Panc1 (cell line): ENCODE data around the gene NTMT1. TPM values are rescaled to one million over a fixed set of nuclear protein-coding genes. Genes with fewer than 3 reads are reported as not detected.

Experiments used
- ATAC-seq: fragments of 200-7000 bp; cut with Tn5 transposase; 2 replicates; pipeline ENCODE4 v1.9.1; 2020; ENCODE audit warnings: mild to moderate bottlenecking, moderate library complexity
- BruUV-seq: library from RNA; stranded (reverse); fragments of 400-500 nt; replicated peaks from 2 replicates; lab custom pipeline; 2021; lab: Mats Ljungman, UMichigan
- CTCF ChIA-PET: fragments of 300-600 bp; sonication (Branson Sonifier 250); formaldehyde crosslinking; loops from one replicate; lab custom pipeline; 2022; ENCODE audit warnings: antibody characterized with exemption; lab: Charles Lee
- POLR2A ChIA-PET: fragments of 300-600 bp; sonication (Branson Sonifier 250); formaldehyde crosslinking; loops from one replicate; lab custom pipeline; 2022; ENCODE audit warnings: antibody characterized with exemption; lab: Charles Lee
- DNase-seq: peaks from one replicate; pipeline ENCODE4 v3.0.0-alpha.2; 2010; ENCODE audit warnings: low read depth, low spot score
- H3K27ac ChIP-seq: 2 replicates; pipeline ENCODE4 v1.5.1; 2011; ENCODE audit warnings: mild to moderate bottlenecking, low read length, inconsistent platforms
- H3K27me3 ChIP-seq: fragments of 200-500 bp; sonication (Bioruptor generic); 2 replicates; pipeline ENCODE4 v1.6.0; 2014; ENCODE audit warnings: low read length, inconsistent platforms; ENCODE audit not compliant: control insufficient read depth, insufficient read depth
- H3K36me3 ChIP-seq: fragments of 200-500 bp; sonication (Bioruptor generic); 2 replicates; pipeline ENCODE4 v1.5.1; 2014; ENCODE audit warnings: inconsistent platforms, mild to moderate bottlenecking, low read length, moderate library complexity; ENCODE audit not compliant: control insufficient read depth, insufficient read depth
- H3K4me1 ChIP-seq: 2 replicates; pipeline ENCODE4 v1.5.1; 2011; ENCODE audit warnings: inconsistent platforms, mild to moderate bottlenecking, low read length, moderate library complexity; ENCODE audit not compliant: control insufficient read depth, insufficient read depth
- H3K4me3 ChIP-seq, 2 experiments: 2 replicates each; pipeline ENCODE4 v1.5.1; 2011 to 2012; ENCODE audit warnings: low read depth in 2 of 2, low read length in 2 of 2, mild to moderate bottlenecking in 2 of 2, inconsistent platforms in 1 of 2, moderate library complexity in 1 of 2
- H3K9me3 ChIP-seq: fragments of 200-500 bp; sonication (Bioruptor generic); 2 replicates; pipeline ENCODE4 v1.5.1; 2014; ENCODE audit warnings: low read depth, mild to moderate bottlenecking, inconsistent platforms, low read length, moderate library complexity; ENCODE audit not compliant: control insufficient read depth, insufficient read depth
- CTCF ChIP-seq: fragments of 450-650 bp; IDR thresholded peaks from 2 replicates; pipeline ENCODE4 v1.5.1; 2017; ENCODE audit warnings: mild to moderate bottlenecking
- POLR2AphosphoS5 ChIP-seq: IDR thresholded peaks from 2 replicates; pipeline ENCODE4 v1.6.1; 2012; ENCODE audit warnings: mild to moderate bottlenecking, low read depth, low read length, moderate library complexity
- REST ChIP-seq, 2 experiments: IDR thresholded peaks; 2 replicates each; pipeline ENCODE4 v1.6.1; 2011 to 2012; ENCODE audit warnings: low read depth in 2 of 2, control low read depth in 1 of 2, low read length in 1 of 2, mild to moderate bottlenecking in 1 of 2, moderate library complexity in 1 of 2; ENCODE audit not compliant: insufficient read depth in 1 of 2
- SIN3A ChIP-seq: IDR thresholded peaks from 2 replicates; pipeline ENCODE4 v1.6.1; 2012; ENCODE audit warnings: low read depth, mild to moderate bottlenecking, low read length, moderate library complexity, borderline replicate concordance; ENCODE audit not compliant: insufficient read depth
- TCF7L2 ChIP-seq: IDR thresholded peaks from 2 replicates; pipeline ENCODE4 v1.6.1; 2011; ENCODE audit warnings: mild to moderate bottlenecking, low read depth, low read length, inconsistent platforms
- in situ Hi-C: cut with HindIII; loops from 2 replicates; pipeline ENCODE4 v1.10.0; 2016; ENCODE audit warnings: low sequenced_read_pairs, low pct_unique_long_range_greater_than_20kb
- intact Hi-C: fragments of 100-400 bp; cut with micrococcal nuclease; formaldehyde crosslinking; loops from one replicate; pipeline ENCODE4 v1.10.0; 2022; ENCODE audit not compliant: unreplicated experiment
- total RNA-seq: library from RNA; stranded (reverse); gene quantifications from one replicate; pipeline ENCODE4 v1.2.1, GENCODE V29; 2021; ENCODE audit not compliant: unreplicated experiment

Gene NTMT1
- total RNA-seq, 1 experiment from 2014 or later: 47.5 TPM

- no peak for ATAC-seq
- POLR2A ChIA-PET: interaction anchor here (0.6 kb wide), 1 partner anchor 424 kb away, joined by 4 read pairs; no protein-coding TSS in a partner anchor
- TF ChIP-seq POLR2AphosphoS5 (no peak), REST (IDR thresholded peaks at IDR 0.05; ENCODE audit: insufficient read depth in 1 of 2, low read depth in 2 of 2, low read length in 1 of 2) (no peak), TCF7L2 (no peak), SIN3A (no peak), CTCF (no peak)
- Histone ChIP-seq H3K27me3 (no peaks in the 10 kb centered on the region), H3K9me3 (no peaks in the 10 kb centered on the region), H3K36me3 (no peaks in the 10 kb centered on the region), H3K4me1 (peaks cover 4% of the 10 kb centered on the region), H3K27ac (peak overlapping the region; percentile 23; the same call in 1 of the 2 replicates), H3K4me3 (no peak overlapping the region)
- no peak for DNase-seq
- in situ Hi-C loops (no loop called here), intact Hi-C loops (no loop called here)
- CTCF ChIA-PET: interaction anchor here (0.6 kb wide), 1 partner anchor 122 kb away, joined by 3 read pairs; no protein-coding TSS in a partner anchor
- BruUV-seq: no TSS peak
These were observed 23.2 kb upstream of the NTMT1 start for GRCh38 chr9:129602598-129603415.

- DNase-seq (no peak), ATAC-seq (no peak)
- intact Hi-C loops (no loop called here), in situ Hi-C loops (no loop called here)
- no peaks in the 10 kb centered on the region for H3K36me3 ChIP-seq
- no peaks in the 10 kb centered on the region for H3K9me3 ChIP-seq
- no peak overlapping the region for H3K27ac ChIP-seq
- H3K4me1 ChIP-seq: peaks cover 17% of the 10 kb centered on the region
- H3K27me3 ChIP-seq: no peaks in the 10 kb centered on the region
- ChIA-PET POLR2A (no interaction called here), CTCF (no interaction called here)
- H3K4me3 ChIP-seq: no peak overlapping the region
- BruUV-seq: no TSS peak
- no peak for TF ChIP-seq REST (IDR thresholded peaks at IDR 0.05; ENCODE audit: insufficient read depth in 1 of 2, low read depth in 2 of 2, low read length in 1 of 2)
- no peak for TF ChIP-seq SIN3A
- no peak for TF ChIP-seq POLR2AphosphoS5
- no peak for TF ChIP-seq TCF7L2
- no peak for TF ChIP-seq CTCF
These were observed 21.8 kb upstream of the NTMT1 start for GRCh38 chr9:129604056-129604765.
